ENCODE measurements around the gene CLDN24. TPM values are rescaled to one million over a fixed set of nuclear protein-coding genes. Genes with fewer than 3 reads are reported as not detected.
A peak's percentile ranks its signal among the peaks of the same experiment; 100 is the strongest.

The CLDN24 gene
- polyA plus RNA-seq, 1 experiment: not detected

- Histone ChIP-seq H3K27ac (ENCODE audit: low read depth, low read length) (no peak overlapping the region), H3K9me3 (ENCODE audit: control insufficient read depth, insufficient read depth, low read length) (peaks cover 5% of the 10 kb centered on the region), H3K4me3 (ENCODE audit: low read depth, low read length) (no peak overlapping the region), H3K27me3 (ENCODE audit: control insufficient read depth, insufficient read depth, low read length) (no peaks in the 10 kb centered on the region)
- no peak for TF ChIP-seq CTCF (IDR thresholded peaks at IDR 0.05; ENCODE audit: low read depth, low read length)
- ChIA-PET CTCF (interaction anchor here (1.0 to 1.3 kb wide), 2 partner anchors 385 kb away, joined by 3 read pairs; no protein-coding TSS in a partner anchor), POLR2A (no interaction called here)
- no peak for DNase-seq (ENCODE audit: low read depth, low spot score)
Observed at GRCh38 chr4:183323295-183323694, 1.1 kb upstream of the CLDN24 start.

GRCh38 chr4:183321516-183321915, 710 bp downstream of the CLDN24 start:
- Histone ChIP-seq H3K4me3 (ENCODE audit: low read depth, low read length) (no peak overlapping the region), H3K27me3 (ENCODE audit: control insufficient read depth, insufficient read depth, low read length) (no peaks in the 10 kb centered on the region), H3K27ac (ENCODE audit: low read depth, low read length) (no peak overlapping the region), H3K9me3 (ENCODE audit: control insufficient read depth, insufficient read depth, low read length) (peaks cover 4% of the 10 kb centered on the region)
- TF ChIP-seq CTCF (IDR thresholded peaks at IDR 0.05; ENCODE audit: low read depth, low read length): no peak
- ChIA-PET POLR2A (no interaction called here), CTCF (no interaction called here)
- no peak for DNase-seq (ENCODE audit: low read depth, low spot score)

GRCh38 chr4:183321079-183321478, 1.1 kb downstream of the CLDN24 start:
- no peak for TF ChIP-seq CTCF (IDR thresholded peaks at IDR 0.05; ENCODE audit: low read depth, low read length)
- ChIA-PET CTCF (no interaction called here), POLR2A (no interaction called here)
- DNase-seq (ENCODE audit: low read depth, low spot score): no peak
- no peak overlapping the region for H3K27ac ChIP-seq (ENCODE audit: low read depth, low read length)
- H3K4me3 ChIP-seq (ENCODE audit: low read depth, low read length): no peak overlapping the region
- H3K9me3 ChIP-seq (ENCODE audit: control insufficient read depth, insufficient read depth, low read length): peaks cover under 1% of the 10 kb centered on the region
- no peaks in the 10 kb centered on the region for H3K27me3 ChIP-seq (ENCODE audit: control insufficient read depth, insufficient read depth, low read length)

DNA sequence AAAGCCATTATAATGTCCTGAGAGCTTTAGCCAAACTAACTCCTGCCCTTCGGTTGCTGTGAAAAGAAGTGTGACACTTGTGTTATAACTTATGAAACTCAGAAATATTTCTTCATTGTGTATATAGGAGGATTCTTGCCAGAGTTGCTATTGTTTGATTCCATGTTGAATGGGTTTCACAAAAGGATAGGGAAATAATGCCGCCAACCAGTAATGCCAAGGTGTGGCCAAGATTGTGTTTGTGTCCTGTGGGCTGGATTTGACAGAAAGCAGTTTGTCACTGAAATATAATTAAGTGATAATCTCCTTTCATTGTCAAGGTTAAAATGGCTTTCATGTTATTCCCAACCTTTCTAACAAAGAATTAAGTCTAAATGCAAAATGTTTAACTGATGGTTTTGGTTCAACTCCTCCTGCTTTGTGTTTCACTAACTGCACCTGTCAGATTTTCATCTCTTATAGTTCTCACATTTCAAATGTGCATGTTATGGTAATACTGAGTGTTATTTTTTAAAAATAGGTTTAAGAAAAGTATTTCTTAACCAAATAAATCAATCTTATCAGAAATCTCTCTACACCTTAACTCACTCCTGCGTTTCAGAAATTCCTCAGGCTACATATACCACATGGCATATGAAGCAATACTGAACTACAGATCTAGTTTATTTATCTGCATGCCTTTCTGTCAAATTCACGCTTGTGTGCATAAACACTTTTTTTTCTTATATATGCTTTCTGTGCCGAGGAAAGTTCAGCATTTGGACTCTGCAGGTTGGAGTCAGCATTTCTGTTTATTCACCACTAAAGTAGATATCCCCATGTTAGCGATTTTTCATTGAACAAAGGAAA, 1.8 kb downstream of the CLDN24 start, which contains the start of gene CLDN22:
Gene CLDN22 (minus strand): TSS at position 66 of the 849 bp plus-strand sequence. CDS start 58 bp downstream, at position 8.
- Histone ChIP-seq H3K4me3 (ENCODE audit: low read depth, low read length) (no peak within 1 kb of the TSS), H3K27ac (ENCODE audit: low read depth, low read length) (no peak within 1 kb of the TSS), H3K27me3 (ENCODE audit: control insufficient read depth, insufficient read depth, low read length) (no peaks in the 10 kb centered on the region), H3K9me3 (ENCODE audit: control insufficient read depth, insufficient read depth, low read length) (no peaks in the 10 kb centered on the region; the same call in 1 of the 2 replicates)
- TF ChIP-seq CTCF (IDR thresholded peaks at IDR 0.05; ENCODE audit: low read depth, low read length): no peak
- ChIA-PET CTCF (no interaction called here), POLR2A (no interaction called here)
- peak; percentile 21 for DNase-seq (ENCODE audit: low read depth, low spot score)

GRCh38 chr4:183318656-183319055, 3.6 kb downstream of the CLDN24 start:
- H3K27ac ChIP-seq (ENCODE audit: low read depth, low read length): no peak overlapping the region
- DNase-seq (ENCODE audit: low read depth, low spot score): no peak
- H3K4me3 ChIP-seq (ENCODE audit: low read depth, low read length): no peak overlapping the region
- CTCF ChIA-PET: interaction anchor here (1.2 to 2.2 kb wide), 2 partner anchors 62 to 80 kb away, joined by 3 to 11 read pairs; no protein-coding TSS in a partner anchor
- H3K9me3 ChIP-seq (ENCODE audit: control insufficient read depth, insufficient read depth, low read length): no peaks in the 10 kb centered on the region
- TF ChIP-seq CTCF (IDR thresholded peaks at IDR 0.05; ENCODE audit: low read depth, low read length): no peak
- POLR2A ChIA-PET: no interaction called here
- no peaks in the 10 kb centered on the region for H3K27me3 ChIP-seq (ENCODE audit: control insufficient read depth, insufficient read depth, low read length)
